SK-N-SH (cell line): ENCODE results near the gene TTC3.

Source experiments
- CTCF ChIP-seq: fragments of 200-600 bp; sonication (generic); IDR thresholded peaks from 2 replicates; pipeline ENCODE4 v1.6.1; 2017; ENCODE audit warnings: antibody characterized with exemption, mild to moderate bottlenecking, moderate library complexity
- EP300 ChIP-seq, 2 experiments: IDR thresholded peaks; 2 replicates each; pipeline versions ENCODE4 v1.4.0 to v1.6.1; 2012; ENCODE audit warnings: borderline replicate concordance in 1 of 2, low read depth in 1 of 2, low read length in 1 of 2
- POLR2AphosphoS5 ChIP-seq: IDR thresholded peaks from 2 replicates; pipeline ENCODE4 v1.6.1; 2012; ENCODE audit warnings: low read depth, low read length
- RAD21 ChIP-seq: IDR thresholded peaks from 2 replicates; pipeline ENCODE4 v1.6.1; 2012; ENCODE audit warnings: mild to moderate bottlenecking, low read length
- SMC3 ChIP-seq: IDR thresholded peaks from 2 replicates; pipeline ENCODE4 v1.6.1; 2012; ENCODE audit warnings: low read depth, low read length, improper control_type of control experiment
- TEAD4 ChIP-seq: IDR thresholded peaks from 2 replicates; pipeline ENCODE4 v1.4.0; 2012; ENCODE audit warnings: mild to moderate bottlenecking, borderline replicate concordance; ENCODE audit not compliant: insufficient read depth
- YY1 ChIP-seq: IDR thresholded peaks from 2 replicates; pipeline ENCODE4 v1.4.0; 2012; ENCODE audit warnings: low read depth, mild to moderate bottlenecking

- TF ChIP-seq CTCF: no peak
- no peak for TF ChIP-seq RAD21
- no peak for TF ChIP-seq YY1
- no peak for TF ChIP-seq EP300 (IDR thresholded peaks at IDR 0.05; ENCODE audit: borderline replicate concordance in 1 of 2, low read depth in 1 of 2, low read length in 1 of 2)
- TF ChIP-seq TEAD4: no peak
- TF ChIP-seq SMC3: no peak
- TF ChIP-seq POLR2AphosphoS5: no peak
Measured at GRCh38 chr21:37075214-37075770, 2.2 kb downstream of the TTC3 start.
